Vagina (tissue), 2 donors: Measurements from ENCODE around the gene PTPRK.

Experiments
- POLR2A ChIP-seq, 2 donors: fragments of 450-650 bp; IDR thresholded peaks; one replicate each; pipeline ENCODE4 v1.6.1; 2017; ENCODE audit warnings: antibody characterized with exemption in 2 of 2, mild to moderate bottlenecking in 2 of 2, moderate library complexity in 2 of 2
- POLR2AphosphoS5 ChIP-seq, 2 donors: sonication (generic); formaldehyde crosslinking; IDR thresholded peaks; one replicate each; pipeline ENCODE4 v1.9.0; 2017; ENCODE audit warnings: antibody characterized with exemption in 2 of 2, mild to moderate bottlenecking in 2 of 2, low read depth in 1 of 2; ENCODE audit not compliant: insufficient read depth in 1 of 2
- TF ChIP-seq, protein P1 (sequence below), 3 experiments: fragments of 450-650 bp in 2 of 3; fragments of 200-600 bp in 1 of 3; sonication (generic) in 1 of 3; IDR thresholded peaks; one replicate each; pipeline ENCODE4 v1.5.1; 2017 to 2019; ENCODE audit warnings: antibody characterized with exemption in 3 of 3, mild to moderate bottlenecking in 2 of 3, moderate library complexity in 2 of 3

DNA sequence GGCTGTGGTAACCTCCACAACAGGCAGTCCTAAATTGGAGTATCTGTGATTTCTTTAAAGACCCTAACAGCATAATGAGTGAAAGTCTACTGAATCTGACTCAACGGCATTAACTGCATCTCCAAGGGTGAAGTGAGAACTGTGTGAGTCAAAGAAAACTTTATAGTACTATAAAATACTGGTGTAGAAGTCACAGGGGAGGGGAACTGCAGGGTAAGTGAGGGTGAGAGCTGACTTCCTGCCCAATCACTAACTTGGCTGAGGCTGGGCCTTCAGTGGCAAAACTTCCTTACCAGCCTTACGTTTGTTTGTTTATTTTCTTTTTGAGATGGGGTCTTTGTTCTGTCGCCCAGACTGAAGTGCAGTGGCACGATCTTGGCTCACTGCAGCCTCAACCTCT lies 109.8 kb downstream of the PTPRK start:
- TF ChIP-seq, protein P1, sequence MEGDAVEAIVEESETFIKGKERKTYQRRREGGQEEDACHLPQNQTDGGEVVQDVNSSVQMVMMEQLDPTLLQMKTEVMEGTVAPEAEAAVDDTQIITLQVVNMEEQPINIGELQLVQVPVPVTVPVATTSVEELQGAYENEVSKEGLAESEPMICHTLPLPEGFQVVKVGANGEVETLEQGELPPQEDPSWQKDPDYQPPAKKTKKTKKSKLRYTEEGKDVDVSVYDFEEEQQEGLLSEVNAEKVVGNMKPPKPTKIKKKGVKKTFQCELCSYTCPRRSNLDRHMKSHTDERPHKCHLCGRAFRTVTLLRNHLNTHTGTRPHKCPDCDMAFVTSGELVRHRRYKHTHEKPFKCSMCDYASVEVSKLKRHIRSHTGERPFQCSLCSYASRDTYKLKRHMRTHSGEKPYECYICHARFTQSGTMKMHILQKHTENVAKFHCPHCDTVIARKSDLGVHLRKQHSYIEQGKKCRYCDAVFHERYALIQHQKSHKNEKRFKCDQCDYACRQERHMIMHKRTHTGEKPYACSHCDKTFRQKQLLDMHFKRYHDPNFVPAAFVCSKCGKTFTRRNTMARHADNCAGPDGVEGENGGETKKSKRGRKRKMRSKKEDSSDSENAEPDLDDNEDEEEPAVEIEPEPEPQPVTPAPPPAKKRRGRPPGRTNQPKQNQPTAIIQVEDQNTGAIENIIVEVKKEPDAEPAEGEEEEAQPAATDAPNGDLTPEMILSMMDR (IDR thresholded peaks at IDR 0.05) = no peak
- TF ChIP-seq POLR2A (IDR thresholded peaks at IDR 0.05) (no peak), POLR2AphosphoS5 (IDR thresholded peaks at IDR 0.05; ENCODE audit: insufficient read depth in 1 of 2, low read depth in 1 of 2) (no peak)
